HG03439 (cell line): ENCODE measurements around the gene KCNMA1.

Source experiments
- ATAC-seq: cut with Tn5 transposase; IDR thresholded peaks from one replicate; pipeline ENCODE4 v1.9.1; 2021; ENCODE audit warnings: mild to moderate bottlenecking, moderate library complexity; ENCODE audit not compliant: unreplicated experiment

Gene KCNMA1

GRCh38 chr10:77635402-77636227, 2.0 kb downstream of the KCNMA1 start:
- no peak for ATAC-seq

GRCh38 chr10:77634939-77635338, 2.7 kb downstream of the KCNMA1 start:
- no peak for ATAC-seq

GRCh38 chr10:77633376-77633775, 4.2 kb downstream of the KCNMA1 start:
- ATAC-seq, result no peak

- ATAC-seq, result no peak
These were observed 6.4 kb downstream of the KCNMA1 start for GRCh38 chr10:77631241-77631640.

DNA sequence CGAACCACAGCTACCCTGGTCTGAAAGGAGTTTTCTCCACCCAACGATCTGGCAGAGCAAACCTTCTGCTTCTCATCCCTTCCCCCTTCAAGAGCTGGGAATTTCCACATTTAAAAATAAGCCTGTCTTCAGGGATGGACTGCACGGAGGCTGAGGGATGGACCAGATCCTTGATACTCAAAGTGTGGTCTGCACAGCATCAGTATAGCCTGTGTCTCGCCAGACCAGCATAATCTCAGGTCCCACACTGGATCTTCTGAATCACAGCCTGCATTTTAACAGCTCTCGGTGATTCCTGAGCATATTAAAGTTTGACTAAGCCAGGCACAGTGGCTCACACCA, 7.1 kb downstream of the KCNMA1 start:
- ATAC-seq, result no peak

DNA sequence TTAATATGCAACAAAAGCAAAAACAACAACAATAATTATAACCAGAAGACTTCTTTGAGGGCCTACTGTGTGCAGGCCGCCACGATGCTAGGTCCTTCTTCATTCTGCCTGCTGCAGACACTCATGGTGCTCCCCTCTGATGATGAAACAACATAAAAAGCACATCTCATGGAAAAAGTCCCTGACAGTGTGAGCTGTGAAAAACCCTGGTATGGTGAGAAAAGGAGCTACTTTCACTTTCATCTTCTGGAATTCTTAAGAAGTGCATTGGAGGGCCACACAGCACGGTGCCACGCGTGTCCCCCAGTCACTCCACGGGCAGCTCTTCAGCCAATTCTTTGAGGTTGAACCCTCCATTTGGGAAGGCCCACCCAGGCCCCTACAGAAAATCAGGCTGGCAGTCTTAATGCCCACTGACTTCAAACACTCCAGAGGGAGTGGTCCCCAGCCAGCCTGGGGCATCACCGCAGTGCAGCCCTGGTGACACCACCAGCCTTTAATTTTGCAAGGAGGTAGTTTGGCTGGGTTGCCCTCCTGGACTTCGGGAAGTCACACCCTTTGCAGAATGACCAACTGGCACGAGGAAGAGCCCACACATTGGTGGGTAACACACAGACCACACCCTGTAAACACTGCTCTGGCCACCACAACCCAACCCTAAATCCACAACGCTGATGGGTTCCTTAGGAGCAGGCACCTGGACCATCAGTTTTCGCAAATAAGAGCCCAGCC, 7.7 kb downstream of the KCNMA1 start:
- ATAC-seq, result no peak

DNA sequence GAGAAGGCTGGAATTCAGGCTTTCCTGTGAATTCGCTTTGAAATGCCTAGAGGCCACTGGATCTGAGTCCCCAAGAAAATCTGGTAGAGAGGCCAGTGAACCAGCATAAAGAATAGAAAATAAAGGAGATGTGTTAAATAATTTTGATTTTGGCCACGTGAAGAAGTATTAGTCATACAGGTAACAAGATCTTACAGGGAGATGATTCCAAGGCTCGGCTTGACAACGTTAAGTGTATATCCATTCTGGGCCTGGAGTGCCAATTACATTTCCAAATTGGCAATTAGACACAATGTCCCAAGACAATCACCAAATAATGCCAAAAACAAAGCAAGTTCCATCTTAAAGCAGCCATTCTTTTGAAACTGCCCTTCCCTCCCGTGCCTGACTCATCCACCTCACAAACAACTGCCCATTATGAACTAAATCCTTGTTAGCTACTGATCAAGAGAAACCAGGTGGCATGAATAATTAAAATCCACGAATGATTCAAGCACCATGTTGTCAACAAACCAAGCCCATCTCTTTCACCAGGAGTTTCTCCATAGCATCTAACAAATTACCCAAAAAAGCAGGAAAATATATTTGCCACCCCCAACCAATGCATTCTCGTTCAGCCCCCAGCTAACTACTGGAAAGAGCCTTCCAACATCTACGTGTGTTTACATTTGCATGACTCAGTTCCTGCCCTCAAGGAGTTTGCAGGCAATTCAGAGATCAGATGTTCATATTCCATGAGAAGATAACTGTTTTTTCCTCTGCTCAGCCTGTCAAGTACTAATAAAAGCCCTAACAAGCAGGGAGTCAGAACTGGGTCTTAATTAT, 8.5 kb downstream of the KCNMA1 start:
- ATAC-seq, result no peak

DNA sequence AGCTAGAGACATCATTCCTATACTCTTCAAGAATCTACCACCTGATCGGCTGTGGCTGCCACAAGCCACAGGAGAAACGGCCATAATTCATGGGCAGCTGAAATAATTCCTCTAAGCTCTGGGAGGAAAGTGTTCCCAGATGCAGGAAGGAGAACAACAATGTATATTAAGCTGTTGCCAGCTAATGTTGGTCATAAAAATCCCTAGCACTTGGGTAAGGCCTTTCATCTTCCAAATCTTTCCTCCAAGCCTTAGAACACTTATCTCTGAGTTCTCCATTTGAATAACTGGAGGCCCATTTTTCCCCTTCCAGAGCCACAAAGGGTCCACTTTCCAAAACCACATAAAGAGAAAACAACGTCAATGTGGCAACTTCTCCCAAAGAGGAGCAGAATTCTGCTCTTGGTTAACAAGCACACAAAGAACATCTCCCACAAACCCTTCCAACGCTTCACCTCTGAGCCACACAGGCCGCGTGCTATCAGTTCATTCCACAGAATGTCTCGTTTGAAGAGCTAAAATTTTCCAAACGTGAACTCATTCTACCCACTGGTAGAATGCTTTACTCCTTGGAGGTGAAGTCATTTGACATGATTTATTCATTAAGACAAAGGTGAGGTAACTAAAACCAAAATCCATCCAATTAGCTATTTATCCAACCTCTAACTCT, 11.2 kb downstream of the KCNMA1 start:
- no peak for ATAC-seq

DNA sequence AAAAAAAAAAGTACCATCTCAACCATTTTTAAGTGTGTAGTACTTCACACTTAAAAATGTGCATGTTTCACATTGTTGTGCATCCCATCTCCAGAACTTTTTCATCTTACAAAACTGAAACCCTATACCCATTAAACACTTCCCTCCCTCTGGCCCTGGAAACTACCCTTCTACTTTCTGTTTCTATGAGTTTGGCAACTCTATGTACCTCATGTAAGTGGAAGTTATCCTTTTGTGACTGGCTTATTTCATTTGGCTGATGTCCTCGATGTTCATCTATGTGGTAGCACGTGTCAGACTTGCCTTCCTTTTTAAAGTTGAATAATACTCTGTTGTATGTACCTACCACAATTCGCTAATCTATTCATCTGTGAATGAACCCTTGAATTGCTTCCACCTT, 12.2 kb downstream of the KCNMA1 start:
- ATAC-seq, result no peak

- no peak for ATAC-seq
These were observed 14.7 kb downstream of the KCNMA1 start for GRCh38 chr10:77622889-77623291.

- no peak for ATAC-seq
These were observed 16.9 kb downstream of the KCNMA1 start for GRCh38 chr10:77620731-77621130.

DNA sequence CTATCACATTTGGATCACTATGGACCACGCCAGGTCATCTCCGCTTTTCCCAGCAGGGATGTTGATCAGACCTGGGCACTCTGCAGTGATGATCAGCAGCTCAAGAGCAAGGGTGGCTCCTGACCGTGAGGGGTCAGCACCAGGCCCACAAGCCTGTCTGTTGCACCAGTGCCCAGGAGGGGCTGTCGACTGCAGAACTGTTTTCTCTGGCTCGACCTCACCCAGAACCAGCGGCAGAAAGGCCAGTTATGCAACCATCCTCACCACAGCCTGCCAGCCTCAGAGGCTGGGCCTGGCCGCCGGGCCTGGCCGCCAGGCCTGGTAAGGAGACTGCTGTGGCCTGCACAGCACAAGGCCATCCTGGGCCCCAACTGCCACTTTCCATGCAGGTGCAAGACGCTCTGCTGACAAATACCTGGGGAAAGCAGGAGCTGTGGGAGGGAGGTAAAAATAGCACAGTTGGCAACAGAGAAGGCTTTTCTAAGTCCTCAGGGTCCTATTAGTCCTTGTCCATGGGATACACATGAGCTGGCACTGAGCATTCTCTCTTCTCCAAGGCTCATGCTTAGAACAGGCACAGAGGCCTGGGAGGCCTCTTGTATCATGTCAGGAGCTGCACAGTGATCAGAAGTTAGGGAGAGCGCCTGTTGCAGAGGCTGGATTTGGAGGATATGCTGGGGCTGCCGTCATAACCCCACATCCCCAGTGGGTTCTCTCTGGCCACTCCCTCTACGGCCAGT, 17.5 kb downstream of the KCNMA1 start:
- ATAC-seq, result no peak

DNA sequence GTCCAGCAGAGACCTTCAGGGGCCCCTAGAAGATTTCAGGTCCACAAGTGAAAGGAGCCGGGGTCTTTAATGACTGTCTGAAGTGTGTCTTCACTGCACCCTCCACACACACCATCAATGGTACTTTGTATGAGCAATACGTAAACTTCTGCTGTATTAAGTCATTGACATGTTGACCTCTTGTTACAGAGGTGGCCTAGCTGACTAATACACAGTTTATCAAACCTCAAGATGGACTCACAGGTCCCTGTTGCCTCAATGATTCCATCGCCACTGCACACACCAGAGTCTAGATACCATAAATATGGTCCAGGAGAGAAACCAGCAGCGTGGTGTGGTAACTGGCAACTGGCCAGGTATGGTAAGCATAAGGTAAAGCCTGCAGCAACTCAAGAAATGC, 19.5 kb downstream of the KCNMA1 start:
- no peak for ATAC-seq

DNA sequence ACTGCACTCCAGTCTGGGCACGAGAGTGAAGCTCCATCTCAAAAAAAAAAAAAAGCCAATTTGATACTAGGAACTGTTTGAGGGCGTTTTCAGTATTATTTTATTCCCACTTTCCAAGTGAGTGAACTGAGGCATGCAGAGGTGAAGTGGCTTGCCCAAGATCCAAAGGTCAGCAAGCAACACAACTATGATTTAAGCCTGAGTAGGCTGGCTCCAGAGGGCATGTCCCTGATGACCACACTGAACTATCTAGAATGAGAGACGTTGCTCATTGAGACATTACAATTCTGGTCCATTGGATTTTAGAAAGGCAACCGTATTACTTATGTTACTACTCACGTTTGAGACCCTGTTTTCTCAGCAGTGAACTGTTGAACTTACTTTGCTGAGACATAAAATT, 20.8 kb downstream of the KCNMA1 start:
- no peak for ATAC-seq

DNA sequence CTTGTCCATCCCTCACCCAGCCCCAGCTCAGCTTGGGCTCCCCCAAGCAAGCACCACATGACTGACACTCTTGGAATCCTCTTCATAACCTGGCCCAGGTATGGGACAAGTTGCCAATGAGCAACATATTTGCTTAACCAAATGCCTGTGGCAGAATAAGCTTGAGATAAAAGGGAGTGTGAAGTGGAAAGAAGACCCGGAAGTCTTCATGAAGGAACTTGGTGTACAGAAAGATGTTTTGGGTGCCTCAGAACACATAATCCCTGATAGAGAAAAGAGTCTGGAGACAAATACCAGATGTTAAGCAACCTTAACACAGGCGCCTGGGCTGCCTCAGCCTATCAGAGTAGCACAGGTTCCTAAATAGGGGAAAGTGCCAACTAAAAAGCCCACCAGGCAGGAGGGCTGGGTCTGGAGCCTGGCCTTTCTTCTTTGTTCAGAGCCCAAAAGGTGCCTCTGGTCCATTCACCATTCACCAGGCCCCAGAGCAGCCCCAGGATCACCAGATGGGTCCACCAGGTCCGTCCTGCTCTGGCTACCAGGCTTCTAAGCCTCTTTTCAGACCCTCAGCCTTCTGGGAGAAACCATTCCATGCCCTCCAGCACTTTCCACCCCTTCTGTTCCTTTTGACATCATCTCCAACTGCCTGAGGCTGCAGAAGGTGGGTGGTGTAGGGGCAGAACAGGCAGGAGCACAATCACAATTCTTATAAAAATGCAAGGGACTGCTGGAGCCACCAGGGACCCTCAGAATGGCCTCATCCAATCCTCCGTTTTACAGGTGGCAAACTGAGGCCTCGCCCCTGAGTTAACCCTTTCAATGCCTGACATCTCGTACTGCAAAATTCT, 22.6 kb downstream of the KCNMA1 start:
- no peak for ATAC-seq

DNA sequence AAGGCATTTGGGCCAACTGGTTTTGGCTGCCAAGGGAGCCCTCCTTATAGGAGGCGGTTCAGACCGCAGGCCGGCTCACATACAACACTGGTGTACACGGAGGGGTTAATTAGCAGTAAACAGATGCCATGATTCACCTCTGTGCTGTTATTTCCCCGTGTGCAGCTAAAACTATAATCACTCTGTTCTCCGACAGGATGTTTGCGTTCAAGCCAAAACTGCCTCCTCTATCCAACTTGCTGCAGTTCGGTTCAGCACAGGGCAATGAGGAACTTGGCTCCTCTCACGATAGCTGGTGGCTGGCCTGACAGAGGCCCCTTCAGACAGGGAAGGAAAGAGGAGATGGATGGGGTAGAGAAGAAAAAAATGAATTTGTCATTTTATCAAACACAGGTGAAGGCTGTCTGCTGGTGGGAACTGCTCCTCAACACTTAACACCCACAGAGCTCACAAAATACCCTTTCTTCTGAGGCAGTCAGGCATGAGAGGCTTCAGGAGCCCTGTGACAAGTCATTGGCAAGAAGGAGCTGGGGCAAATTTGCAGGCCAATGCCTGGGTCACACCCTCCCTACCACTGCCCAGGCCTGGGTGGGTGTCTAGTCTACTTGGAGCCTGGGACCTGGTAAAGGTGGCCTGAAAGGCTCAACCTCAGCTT, 24.0 kb downstream of the KCNMA1 start:
- ATAC-seq, result no peak

DNA sequence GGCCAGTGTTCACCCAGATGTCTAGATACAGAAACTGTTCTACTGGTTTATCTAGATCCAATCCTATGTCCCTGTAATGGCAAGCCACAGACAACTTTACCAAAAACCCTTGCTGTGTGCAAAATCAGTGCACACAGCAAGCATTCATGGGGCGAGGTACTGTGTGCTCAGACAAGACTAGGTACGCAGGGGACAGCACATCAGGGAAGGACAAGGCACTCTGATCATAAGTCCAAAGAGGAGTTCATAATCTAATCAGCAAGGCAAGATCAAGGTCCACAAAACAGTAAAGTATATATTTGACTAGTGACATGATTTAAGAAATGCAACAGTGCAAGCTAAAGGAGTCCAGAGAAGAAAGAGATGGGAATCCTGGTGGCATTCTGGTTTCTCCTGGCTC, 25.9 kb downstream of the KCNMA1 start:
- no peak for ATAC-seq

GRCh38 chr10:77611221-77611620, 26.4 kb downstream of the KCNMA1 start:
- ATAC-seq, result no peak

DNA sequence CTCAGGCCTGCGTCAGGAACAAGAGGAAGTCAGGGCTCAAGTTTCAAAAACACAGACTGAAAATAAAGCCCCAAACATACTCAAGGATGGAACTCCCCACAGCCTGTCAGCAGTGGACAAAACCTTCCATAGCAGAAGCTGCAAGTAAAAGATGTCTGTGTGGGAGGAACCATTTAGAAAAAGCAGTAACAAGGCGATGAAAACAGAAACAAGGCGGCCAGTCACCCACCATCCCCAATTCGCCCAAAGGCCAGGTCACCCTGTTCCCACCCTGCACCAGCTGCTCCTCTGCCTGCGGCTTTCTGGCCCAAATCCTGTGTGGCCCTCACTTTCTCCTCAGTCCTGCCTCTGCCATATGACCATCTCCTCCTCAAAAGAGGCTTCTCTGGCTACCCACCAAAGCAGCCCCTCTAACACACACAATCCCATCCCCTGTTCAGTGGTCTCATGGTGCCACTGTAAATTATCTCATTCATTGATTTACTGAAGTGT, 27.8 kb downstream of the KCNMA1 start:
- ATAC-seq, result no peak
